ENCODE measurements around the gene ZNF438. TPM values are rescaled to one million over a fixed set of nuclear protein-coding genes. Genes with fewer than 3 reads are reported as not detected.

Gene ZNF438
- total and polyA plus RNA-seq, 10 of the 15 experiments (the other 5 are each of a cell fraction or from before 2014, with no cell fraction given): 0.93 to 5.2 (median 1.9) TPM

DNA sequence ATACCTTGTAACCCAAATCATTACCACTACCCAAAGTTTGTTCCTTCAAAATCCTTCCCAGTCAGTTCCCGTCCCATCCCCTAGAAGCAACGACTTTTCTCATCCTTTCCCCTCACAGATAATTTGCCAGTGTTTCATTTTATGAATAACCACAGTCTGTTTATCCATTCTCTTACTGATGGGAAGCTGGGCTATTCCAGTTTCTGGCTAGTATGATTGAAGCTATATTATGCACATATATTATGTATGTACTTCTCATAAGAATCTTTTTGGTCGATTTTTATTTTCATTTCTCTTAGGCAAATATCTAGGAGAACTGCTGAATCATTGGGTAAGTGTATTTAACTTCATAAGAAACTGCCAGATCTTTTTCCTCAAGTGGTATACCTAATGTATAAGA, 114.6 kb downstream of the ZNF438 start (continued):
- TF ChIP-seq ZNF207 (IDR thresholded peaks at IDR 0.05; ENCODE audit: borderline replicate concordance): no peak
- no peak for TF ChIP-seq SREBF2 (IDR thresholded peaks at IDR 0.05; ENCODE audit: low read length)
- TF ChIP-seq SREBF1 (IDR thresholded peaks at IDR 0.05; ENCODE audit: low read length): no peak
- TF ChIP-seq, protein P1, sequence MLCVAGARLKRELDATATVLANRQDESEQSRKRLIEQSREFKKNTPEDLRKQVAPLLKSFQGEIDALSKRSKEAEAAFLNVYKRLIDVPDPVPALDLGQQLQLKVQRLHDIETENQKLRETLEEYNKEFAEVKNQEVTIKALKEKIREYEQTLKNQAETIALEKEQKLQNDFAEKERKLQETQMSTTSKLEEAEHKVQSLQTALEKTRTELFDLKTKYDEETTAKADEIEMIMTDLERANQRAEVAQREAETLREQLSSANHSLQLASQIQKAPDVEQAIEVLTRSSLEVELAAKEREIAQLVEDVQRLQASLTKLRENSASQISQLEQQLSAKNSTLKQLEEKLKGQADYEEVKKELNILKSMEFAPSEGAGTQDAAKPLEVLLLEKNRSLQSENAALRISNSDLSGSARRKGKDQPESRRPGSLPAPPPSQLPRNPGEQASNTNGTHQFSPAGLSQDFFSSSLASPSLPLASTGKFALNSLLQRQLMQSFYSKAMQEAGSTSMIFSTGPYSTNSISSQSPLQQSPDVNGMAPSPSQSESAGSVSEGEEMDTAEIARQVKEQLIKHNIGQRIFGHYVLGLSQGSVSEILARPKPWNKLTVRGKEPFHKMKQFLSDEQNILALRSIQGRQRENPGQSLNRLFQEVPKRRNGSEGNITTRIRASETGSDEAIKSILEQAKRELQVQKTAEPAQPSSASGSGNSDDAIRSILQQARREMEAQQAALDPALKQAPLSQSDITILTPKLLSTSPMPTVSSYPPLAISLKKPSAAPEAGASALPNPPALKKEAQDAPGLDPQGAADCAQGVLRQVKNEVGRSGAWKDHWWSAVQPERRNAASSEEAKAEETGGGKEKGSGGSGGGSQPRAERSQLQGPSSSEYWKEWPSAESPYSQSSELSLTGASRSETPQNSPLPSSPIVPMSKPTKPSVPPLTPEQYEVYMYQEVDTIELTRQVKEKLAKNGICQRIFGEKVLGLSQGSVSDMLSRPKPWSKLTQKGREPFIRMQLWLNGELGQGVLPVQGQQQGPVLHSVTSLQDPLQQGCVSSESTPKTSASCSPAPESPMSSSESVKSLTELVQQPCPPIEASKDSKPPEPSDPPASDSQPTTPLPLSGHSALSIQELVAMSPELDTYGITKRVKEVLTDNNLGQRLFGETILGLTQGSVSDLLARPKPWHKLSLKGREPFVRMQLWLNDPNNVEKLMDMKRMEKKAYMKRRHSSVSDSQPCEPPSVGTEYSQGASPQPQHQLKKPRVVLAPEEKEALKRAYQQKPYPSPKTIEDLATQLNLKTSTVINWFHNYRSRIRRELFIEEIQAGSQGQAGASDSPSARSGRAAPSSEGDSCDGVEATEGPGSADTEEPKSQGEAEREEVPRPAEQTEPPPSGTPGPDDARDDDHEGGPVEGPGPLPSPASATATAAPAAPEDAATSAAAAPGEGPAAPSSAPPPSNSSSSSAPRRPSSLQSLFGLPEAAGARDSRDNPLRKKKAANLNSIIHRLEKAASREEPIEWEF (IDR thresholded peaks at IDR 0.05; ENCODE audit: insufficient replicate concordance, low read depth, low read length): no peak
- TF ChIP-seq, protein P2, sequence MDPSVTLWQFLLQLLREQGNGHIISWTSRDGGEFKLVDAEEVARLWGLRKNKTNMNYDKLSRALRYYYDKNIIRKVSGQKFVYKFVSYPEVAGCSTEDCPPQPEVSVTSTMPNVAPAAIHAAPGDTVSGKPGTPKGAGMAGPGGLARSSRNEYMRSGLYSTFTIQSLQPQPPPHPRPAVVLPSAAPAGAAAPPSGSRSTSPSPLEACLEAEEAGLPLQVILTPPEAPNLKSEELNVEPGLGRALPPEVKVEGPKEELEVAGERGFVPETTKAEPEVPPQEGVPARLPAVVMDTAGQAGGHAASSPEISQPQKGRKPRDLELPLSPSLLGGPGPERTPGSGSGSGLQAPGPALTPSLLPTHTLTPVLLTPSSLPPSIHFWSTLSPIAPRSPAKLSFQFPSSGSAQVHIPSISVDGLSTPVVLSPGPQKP (IDR thresholded peaks at IDR 0.05; ENCODE audit: low read depth, low read length): no peak
- no peak for TF ChIP-seq MTA2 (IDR thresholded peaks at IDR 0.05; ENCODE audit: low read depth)
- TF ChIP-seq, protein P3, sequence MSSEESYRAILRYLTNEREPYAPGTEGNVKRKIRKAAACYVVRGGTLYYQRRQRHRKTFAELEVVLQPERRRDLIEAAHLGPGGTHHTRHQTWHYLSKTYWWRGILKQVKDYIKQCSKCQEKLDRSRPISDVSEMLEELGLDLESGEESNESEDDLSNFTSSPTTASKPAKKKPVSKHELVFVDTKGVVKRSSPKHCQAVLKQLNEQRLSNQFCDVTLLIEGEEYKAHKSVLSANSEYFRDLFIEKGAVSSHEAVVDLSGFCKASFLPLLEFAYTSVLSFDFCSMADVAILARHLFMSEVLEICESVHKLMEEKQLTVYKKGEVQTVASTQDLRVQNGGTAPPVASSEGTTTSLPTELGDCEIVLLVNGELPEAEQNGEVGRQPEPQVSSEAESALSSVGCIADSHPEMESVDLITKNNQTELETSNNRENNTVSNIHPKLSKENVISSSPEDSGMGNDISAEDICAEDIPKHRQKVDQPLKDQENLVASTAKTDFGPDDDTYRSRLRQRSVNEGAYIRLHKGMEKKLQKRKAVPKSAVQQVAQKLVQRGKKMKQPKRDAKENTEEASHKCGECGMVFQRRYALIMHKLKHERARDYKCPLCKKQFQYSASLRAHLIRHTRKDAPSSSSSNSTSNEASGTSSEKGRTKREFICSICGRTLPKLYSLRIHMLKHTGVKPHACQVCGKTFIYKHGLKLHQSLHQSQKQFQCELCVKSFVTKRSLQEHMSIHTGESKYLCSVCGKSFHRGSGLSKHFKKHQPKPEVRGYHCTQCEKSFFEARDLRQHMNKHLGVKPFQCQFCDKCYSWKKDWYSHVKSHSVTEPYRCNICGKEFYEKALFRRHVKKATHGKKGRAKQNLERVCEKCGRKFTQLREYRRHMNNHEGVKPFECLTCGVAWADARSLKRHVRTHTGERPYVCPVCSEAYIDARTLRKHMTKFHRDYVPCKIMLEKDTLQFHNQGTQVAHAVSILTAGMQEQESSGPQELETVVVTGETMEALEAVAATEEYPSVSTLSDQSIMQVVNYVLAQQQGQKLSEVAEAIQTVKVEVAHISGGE (CRISPR knock-in tag; IDR thresholded peaks at IDR 0.05): no peak
- TF ChIP-seq, protein P4, sequence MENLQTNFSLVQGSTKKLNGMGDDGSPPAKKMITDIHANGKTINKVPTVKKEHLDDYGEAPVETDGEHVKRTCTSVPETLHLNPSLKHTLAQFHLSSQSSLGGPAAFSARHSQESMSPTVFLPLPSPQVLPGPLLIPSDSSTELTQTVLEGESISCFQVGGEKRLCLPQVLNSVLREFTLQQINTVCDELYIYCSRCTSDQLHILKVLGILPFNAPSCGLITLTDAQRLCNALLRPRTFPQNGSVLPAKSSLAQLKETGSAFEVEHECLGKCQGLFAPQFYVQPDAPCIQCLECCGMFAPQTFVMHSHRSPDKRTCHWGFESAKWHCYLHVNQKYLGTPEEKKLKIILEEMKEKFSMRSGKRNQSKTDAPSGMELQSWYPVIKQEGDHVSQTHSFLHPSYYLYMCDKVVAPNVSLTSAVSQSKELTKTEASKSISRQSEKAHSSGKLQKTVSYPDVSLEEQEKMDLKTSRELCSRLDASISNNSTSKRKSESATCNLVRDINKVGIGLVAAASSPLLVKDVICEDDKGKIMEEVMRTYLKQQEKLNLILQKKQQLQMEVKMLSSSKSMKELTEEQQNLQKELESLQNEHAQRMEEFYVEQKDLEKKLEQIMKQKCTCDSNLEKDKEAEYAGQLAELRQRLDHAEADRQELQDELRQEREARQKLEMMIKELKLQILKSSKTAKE (IDR thresholded peaks at IDR 0.05; ENCODE audit: low read depth, poor library complexity, severe bottlenecking): no peak
- no peak for TF ChIP-seq EED (IDR thresholded peaks at IDR 0.05; ENCODE audit: low read depth)
